Loucy (cell line): ENCODE measurements around the gene PVALB.

Source experiments
- CTCF ChIP-seq: fragments of 200-600 bp; sonication (generic); conservative IDR thresholded peaks from 2 replicates; pipeline ENCODE4 v1.5.1; 2014; ENCODE audit warnings: mild to moderate bottlenecking, antibody characterized with exemption, low read length
- EZH2phosphoT487 ChIP-seq: fragments of 200-600 bp; IDR thresholded peaks from 2 replicates; pipeline ENCODE4 v1.6.1; 2018; ENCODE audit warnings: antibody characterized with exemption, mild to moderate bottlenecking, moderate library complexity, borderline replicate concordance

DNA sequence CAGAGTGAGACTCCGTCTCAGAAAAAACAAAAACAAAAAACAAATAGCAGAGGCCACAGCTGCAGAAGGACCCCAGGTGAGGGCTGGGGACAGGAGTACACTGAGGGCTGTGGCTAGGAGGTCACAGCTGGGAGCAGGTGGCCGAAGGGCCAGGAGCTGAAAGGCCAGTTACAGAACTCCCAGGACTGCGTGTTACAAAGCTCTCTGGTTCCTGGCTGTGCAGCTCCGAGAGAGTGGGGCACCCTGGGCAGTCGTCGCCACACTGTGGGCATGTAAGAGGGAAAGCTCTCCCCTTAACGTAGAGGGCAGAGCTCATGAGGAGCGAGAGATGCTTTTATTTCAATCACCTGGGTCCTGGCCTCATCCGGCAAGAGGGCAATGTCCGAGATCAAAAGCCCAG, 33.8 kb upstream of the PVALB start:
- no peak for TF ChIP-seq CTCF
- no peak for TF ChIP-seq EZH2phosphoT487
